GM21529 (cell line): Measurements from ENCODE around the gene MAOA.

Experiments
- ATAC-seq: cut with Tn5 transposase; IDR thresholded peaks from one replicate; pipeline ENCODE4 v1.9.1; 2021; ENCODE audit not compliant: unreplicated experiment

MAOA gene

GRCh38 chrX:43750248-43750676 lies 94.2 kb downstream of the MAOA start:
- ATAC-seq: peak; percentile 85

GRCh38 chrX:43753637-43754036 lies 97.5 kb downstream of the MAOA start:
- ATAC-seq: no peak

GRCh38 chrX:43756076-43756475 lies 100.0 kb downstream of the MAOA start:
- ATAC-seq: no peak

- no peak for ATAC-seq
Observed at GRCh38 chrX:43758044-43758443, 101.9 kb downstream of the MAOA start.

GRCh38 chrX:43785930-43786591 lies 130.0 kb downstream of the MAOA start:
- no peak for ATAC-seq
